CD4-positive, CD25-positive, alpha-beta regulatory T cell (primary cell): ENCODE results near the gene C2orf92. TPM values are rescaled to one million over a fixed set of nuclear protein-coding genes. Genes with fewer than 3 reads are reported as not detected.

ENCODE experiments used
- ATAC-seq, 2 donors: fragments of 150-1000 bp; cut with Tn5 transposase; one replicate each; pipeline ENCODE4 v1.10.0; 2021; ENCODE audit warnings: low read depth in 2 of 2, moderate number of reproducible peaks in 2 of 2, moderate library complexity in 1 of 2
- DNase-seq, 3 donors: peaks; one replicate each; pipeline versions ENCODE4 v3.0.0 to v3.0.0-alpha.2; 2012 to 2022; ENCODE audit warnings: mixed read lengths in 1 of 3
- H3K27ac ChIP-seq: one replicate; pipeline ENCODE4 v1.7.0; 2013; ENCODE audit warnings: mild to moderate bottlenecking, low read length; ENCODE audit not compliant: insufficient read depth, poor library complexity, severe bottlenecking
- H3K27me3 ChIP-seq: one replicate; pipeline ENCODE4 v1.7.0; 2013; ENCODE audit warnings: low read length; ENCODE audit not compliant: control insufficient read depth, insufficient read depth
- H3K36me3 ChIP-seq: one replicate; pipeline ENCODE4 v1.7.0; 2013; ENCODE audit warnings: mild to moderate bottlenecking, low read length, moderate library complexity; ENCODE audit not compliant: control insufficient read depth, insufficient read depth
- H3K4me1 ChIP-seq: 2 replicates; pipeline ENCODE4 v1.7.0; 2013; ENCODE audit warnings: mild to moderate bottlenecking, low read length; ENCODE audit not compliant: insufficient read depth, control insufficient read depth, poor library complexity, severe bottlenecking
- H3K4me3 ChIP-seq: one replicate; pipeline ENCODE4 v1.7.0; 2013; ENCODE audit warnings: low read depth, mild to moderate bottlenecking, low read length, moderate library complexity
- H3K9me3 ChIP-seq, 2 experiments: 1 replicate in 1 of 2; 2 replicates in 1 of 2; pipeline ENCODE4 v1.7.0; 2013; ENCODE audit warnings: low read length in 2 of 2, mild to moderate bottlenecking in 1 of 2, moderate library complexity in 1 of 2; ENCODE audit not compliant: control insufficient read depth in 2 of 2
- H3K27ac Mint-ChIP-seq, 3 donors: one replicate each; pipeline ENCODE4 v1.8.0; 2020 to 2022; ENCODE audit warnings: mild to moderate bottlenecking in 3 of 3, mixed read lengths in 3 of 3, moderate library complexity in 2 of 3
- H3K27me3 Mint-ChIP-seq: one replicate; pipeline ENCODE4 v1.8.0; 2022; ENCODE audit warnings: mild to moderate bottlenecking, mixed read lengths
- H3K36me3 Mint-ChIP-seq: one replicate; pipeline ENCODE4 v1.8.0; 2020; ENCODE audit warnings: mixed read lengths
- H3K4me1 Mint-ChIP-seq, 4 donors: one replicate each; pipeline ENCODE4 v1.8.0; 2020 to 2022; ENCODE audit warnings: mixed read lengths in 4 of 4, mild to moderate bottlenecking in 1 of 4
- H3K4me3 Mint-ChIP-seq, 4 donors: one replicate each; pipeline ENCODE4 v1.8.0; 2020 to 2022; ENCODE audit warnings: mild to moderate bottlenecking in 4 of 4, mixed read lengths in 4 of 4, moderate library complexity in 3 of 4
- H3K9me3 Mint-ChIP-seq, 7 donors: one replicate each; pipeline ENCODE4 v1.8.0; 2020 to 2022; ENCODE audit warnings: mixed read lengths in 7 of 7, mild to moderate bottlenecking in 3 of 7, moderate library complexity in 2 of 7
- polyA plus RNA-seq, 4 donors: library from polyadenylated mRNA; unstranded; fragments of 300-500 nt; fragmentation: Illumina TruSeq; gene quantifications; one replicate each; pipeline ENCODE4 v1.2.3, GENCODE V29; 2021
- total RNA-seq: library from RNA; stranded (reverse); gene quantifications from one replicate; pipeline ENCODE4 v1.2.3, GENCODE V29; 2022

C2orf92 gene
- total and polyA plus RNA-seq, 5 donors from 2014 or later: 0.61 to 20.4 TPM; not detected in 3

DNA sequence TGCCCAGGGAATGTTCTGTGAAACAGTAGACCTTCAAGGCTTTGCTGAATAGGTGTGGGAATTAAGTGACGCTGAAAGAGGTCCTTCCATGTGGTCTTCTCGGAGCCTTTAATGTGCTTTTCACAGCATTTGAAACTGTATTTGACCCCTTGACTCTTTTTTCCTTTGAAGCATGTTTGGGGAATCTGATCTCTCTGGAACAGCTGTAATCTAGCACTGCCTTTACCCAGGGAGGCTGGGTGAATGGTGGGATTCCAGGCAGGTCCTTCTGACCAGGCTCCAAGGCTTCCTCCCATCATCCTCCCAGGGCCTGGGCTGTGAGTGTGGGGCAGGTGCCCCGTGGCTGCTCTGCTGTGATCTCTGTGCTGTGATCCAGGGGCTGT, 48.1 kb downstream of the C2orf92 start:
- no peaks in the 10 kb centered on the region for H3K27me3 ChIP-seq
- H3K36me3 ChIP-seq: peaks cover 9% of the 10 kb centered on the region
- Mint-ChIP-seq H3K27ac (peak overlapping the region; percentile 93 to 100 (median 97)), H3K27me3 (no peaks in the 10 kb centered on the region), H3K4me1 (peaks cover 9 to 93% (median 65%) of the 10 kb centered on the region in 4 donors), H3K4me3 (peak overlapping the region; percentile 92 to 99 (median 96)), H3K36me3 (peaks cover 41% of the 10 kb centered on the region), H3K9me3 (no peaks in the 10 kb centered on the region)
- no peaks in the 10 kb centered on the region for H3K9me3 ChIP-seq
- peak overlapping the region; percentile 77 for H3K4me3 ChIP-seq
- peaks cover 95% of the 10 kb centered on the region for H3K4me1 ChIP-seq
- ATAC-seq (no peak), DNase-seq (no peak)
- peak overlapping the region; percentile 92 for H3K27ac ChIP-seq

DNA sequence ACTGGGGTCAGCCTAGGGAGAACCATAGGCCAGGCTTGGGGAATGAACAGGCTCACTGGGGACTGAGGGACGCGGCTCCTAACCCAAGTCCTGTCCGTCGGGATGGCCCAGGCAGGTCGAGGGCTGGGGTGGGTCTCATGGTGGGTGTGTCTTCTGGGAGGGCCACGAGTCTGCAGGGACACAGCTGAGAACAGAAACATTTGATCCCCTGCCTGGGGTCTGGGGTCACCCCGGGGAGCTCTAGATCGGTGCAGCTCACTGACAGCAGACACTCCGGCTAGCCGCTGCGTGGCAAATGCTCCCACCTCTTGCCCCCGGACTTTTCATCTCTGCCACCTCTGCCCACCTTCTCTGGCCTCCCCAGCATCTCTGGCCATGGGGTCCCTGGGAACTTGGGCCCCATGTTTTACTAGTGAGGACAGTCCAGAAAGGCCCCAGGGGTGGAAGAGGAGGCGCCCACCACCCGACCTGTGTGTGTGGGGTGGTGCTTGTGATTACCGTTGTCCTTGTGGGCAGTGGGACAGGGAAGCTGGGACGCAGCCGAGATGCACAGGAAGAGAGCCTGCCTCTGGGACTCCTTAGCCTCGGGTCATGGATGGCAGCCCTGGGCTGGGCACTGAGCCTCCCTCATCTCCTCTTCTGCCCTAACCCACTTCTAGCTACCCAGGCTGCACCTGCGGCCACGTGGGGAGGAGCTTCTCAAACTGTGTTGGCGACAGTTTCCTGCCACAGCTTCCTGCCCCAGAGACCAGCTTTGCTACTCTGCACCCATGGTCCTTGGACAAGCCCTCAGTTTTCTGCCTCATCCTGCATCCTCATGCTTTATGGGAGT, 48.8 kb downstream of the C2orf92 start:
- no peaks in the 10 kb centered on the region for H3K9me3 Mint-ChIP-seq
- H3K4me3 Mint-ChIP-seq: peak overlapping the region; percentile 92 to 99 (median 96)
- peak overlapping the region; percentile 93 to 100 (median 97) for H3K27ac Mint-ChIP-seq
- Histone ChIP-seq H3K27ac (peak overlapping the region; percentile 92), H3K9me3 (no peaks in the 10 kb centered on the region), H3K4me3 (peak overlapping the region; percentile 77), H3K27me3 (no peaks in the 10 kb centered on the region), H3K36me3 (peaks cover 14% of the 10 kb centered on the region), H3K4me1 (peaks cover 95% of the 10 kb centered on the region)
- DNase-seq: peak; percentile 55 to 89 (median 73)
- peaks cover 46% of the 10 kb centered on the region for H3K36me3 Mint-ChIP-seq
- H3K27me3 Mint-ChIP-seq: no peaks in the 10 kb centered on the region
- H3K4me1 Mint-ChIP-seq: peaks cover 7 to 92% (median 67%) of the 10 kb centered on the region in 4 donors
- ATAC-seq: peak; percentile 93 to 95

DNA sequence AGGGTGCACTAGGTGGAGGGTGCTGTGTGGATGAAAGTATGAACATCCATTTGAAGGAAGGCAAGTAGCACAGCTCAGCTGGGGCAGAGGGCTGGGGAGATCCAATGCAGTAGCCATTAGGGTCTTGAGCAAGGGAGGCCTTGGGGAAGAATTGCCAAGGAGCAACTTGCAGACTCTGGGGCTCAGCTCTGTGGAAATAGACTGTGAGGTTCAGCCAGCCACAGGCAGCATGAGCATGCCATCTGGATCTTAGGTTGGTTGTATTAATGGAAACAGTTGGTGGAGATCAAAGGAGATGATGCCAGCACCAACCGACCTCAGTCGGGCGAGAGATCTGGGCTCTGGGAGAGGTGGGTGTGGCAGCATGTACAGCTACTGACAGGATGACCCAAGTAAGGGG, 49.4 kb downstream of the C2orf92 start:
- Mint-ChIP-seq H3K27ac (peak overlapping the region; percentile 93 to 100 (median 97)), H3K36me3 (peaks cover 40% of the 10 kb centered on the region), H3K4me1 (peaks cover 5 to 92% (median 66%) of the 10 kb centered on the region in 4 donors), H3K9me3 (no peaks in the 10 kb centered on the region), H3K27me3 (no peaks in the 10 kb centered on the region), H3K4me3 (peak overlapping the region; percentile 92 to 99 (median 96))
- H3K27me3 ChIP-seq: no peaks in the 10 kb centered on the region
- ATAC-seq (peak; percentile 18 to 21), DNase-seq (no peak)
- peak overlapping the region; percentile 92 for H3K27ac ChIP-seq
- no peaks in the 10 kb centered on the region for H3K9me3 ChIP-seq
- H3K36me3 ChIP-seq: peaks cover 21% of the 10 kb centered on the region
- H3K4me3 ChIP-seq: peak overlapping the region; percentile 77
- peaks cover 89% of the 10 kb centered on the region for H3K4me1 ChIP-seq

DNA sequence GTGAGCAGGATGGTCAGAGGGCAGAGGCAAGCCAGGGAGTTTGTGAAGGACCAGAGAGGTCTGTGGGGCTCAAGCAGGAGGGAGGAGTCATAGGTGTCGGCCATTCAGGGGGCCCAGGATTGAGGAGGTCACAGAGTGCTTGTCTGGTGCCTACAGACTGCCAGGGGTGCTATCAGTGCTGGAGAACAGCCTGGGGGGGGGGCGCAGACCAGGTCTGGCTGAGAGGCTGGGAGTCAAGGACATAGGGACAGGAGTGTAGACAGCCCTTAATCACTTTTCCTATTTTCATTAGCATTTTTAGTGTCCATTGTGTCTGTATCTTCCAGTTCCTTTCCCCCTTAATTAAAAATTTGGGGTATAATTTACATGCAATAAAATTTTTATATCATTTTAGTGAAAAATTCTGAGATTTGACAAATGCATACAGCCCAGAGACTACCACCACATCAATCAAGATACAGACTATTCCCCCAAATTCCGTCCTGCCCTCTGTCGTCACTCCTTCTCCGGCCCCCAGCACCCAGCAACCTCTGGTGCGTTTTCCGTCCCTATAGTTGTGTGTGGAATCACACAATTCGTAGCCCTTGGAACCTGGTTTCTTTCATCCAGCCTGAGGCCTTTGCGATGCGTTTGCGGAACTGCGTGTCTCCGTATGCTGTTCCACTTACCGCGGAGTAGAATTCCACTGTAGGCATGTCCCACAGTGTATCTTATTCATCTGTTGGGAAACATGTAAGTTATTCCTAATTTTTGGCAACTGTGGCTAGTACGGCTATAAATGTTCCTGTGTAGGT, 50.0 kb downstream of the C2orf92 start:
- Mint-ChIP-seq H3K27ac (peak overlapping the region; percentile 93 to 100 (median 97)), H3K4me1 (peaks cover 5 to 90% (median 66%) of the 10 kb centered on the region in 4 donors), H3K27me3 (no peaks in the 10 kb centered on the region), H3K36me3 (peaks cover 36% of the 10 kb centered on the region), H3K9me3 (no peaks in the 10 kb centered on the region), H3K4me3 (peak overlapping the region; percentile 92 to 99 (median 96))
- DNase-seq: no peak
- peak overlapping the region; percentile 77 for H3K4me3 ChIP-seq
- no peaks in the 10 kb centered on the region for H3K27me3 ChIP-seq
- no peak for ATAC-seq
- H3K9me3 ChIP-seq: no peaks in the 10 kb centered on the region
- peaks cover 83% of the 10 kb centered on the region for H3K4me1 ChIP-seq
- peaks cover 26% of the 10 kb centered on the region for H3K36me3 ChIP-seq
- H3K27ac ChIP-seq: peak overlapping the region; percentile 92

DNA sequence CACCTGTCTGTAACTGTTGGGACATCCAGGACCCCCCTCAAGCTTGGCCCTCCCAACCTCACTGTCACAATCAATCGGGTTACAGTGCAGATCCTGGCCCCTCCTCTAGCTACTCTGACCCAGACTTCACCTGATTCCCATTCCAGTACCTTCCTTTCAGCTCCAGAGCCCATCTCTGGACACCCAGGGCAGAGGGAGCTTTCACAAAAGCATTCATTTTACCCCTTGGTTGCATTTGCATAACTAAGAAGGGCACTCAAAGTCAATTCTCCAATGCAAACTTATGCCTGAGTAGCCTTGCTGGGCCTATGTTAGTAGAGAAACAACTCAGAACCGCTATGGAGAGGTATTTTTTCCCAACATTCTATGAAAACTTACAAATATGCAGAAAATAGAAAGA, 51.2 kb downstream of the C2orf92 start:
- ATAC-seq: no peak
- Mint-ChIP-seq H3K27ac (peak overlapping the region; percentile 93 to 100 (median 95)), H3K4me3 (peak overlapping the region in 2 of 4 donors; percentile 66 to 79), H3K4me1 (peaks cover 5 to 90% (median 62%) of the 10 kb centered on the region in 4 donors), H3K36me3 (peaks cover 39% of the 10 kb centered on the region), H3K27me3 (no peaks in the 10 kb centered on the region), H3K9me3 (no peaks in the 10 kb centered on the region)
- H3K4me3 ChIP-seq: no peak overlapping the region
- peaks cover 38% of the 10 kb centered on the region for H3K36me3 ChIP-seq
- peaks cover 71% of the 10 kb centered on the region for H3K4me1 ChIP-seq
- peak overlapping the region; percentile 44 for H3K27ac ChIP-seq
- no peaks in the 10 kb centered on the region for H3K9me3 ChIP-seq
- no peaks in the 10 kb centered on the region for H3K27me3 ChIP-seq
- DNase-seq: no peak

DNA sequence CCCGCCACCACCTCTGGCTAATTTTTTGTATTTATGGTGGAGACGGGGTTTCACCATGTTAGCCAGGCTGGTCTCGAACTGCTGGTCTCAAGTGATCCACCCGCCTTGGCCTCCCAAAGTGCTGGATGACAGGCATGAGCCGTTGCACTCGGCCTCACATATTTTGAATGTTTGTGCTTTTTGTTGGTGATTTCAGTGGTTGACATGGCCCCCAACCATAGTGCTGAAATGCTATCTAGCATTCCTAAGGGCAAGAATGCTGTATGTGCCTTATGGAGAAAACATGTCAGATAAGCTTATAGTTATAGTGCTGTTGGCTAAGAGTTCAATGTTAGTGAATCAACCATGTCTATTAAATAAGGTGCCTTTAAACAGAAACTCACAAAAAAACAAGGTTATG, 52.7 kb downstream of the C2orf92 start:
- H3K4me1 Mint-ChIP-seq: peaks cover 4 to 90% (median 62%) of the 10 kb centered on the region in 4 donors
- H3K27me3 Mint-ChIP-seq: no peaks in the 10 kb centered on the region
- H3K27ac Mint-ChIP-seq: peak overlapping the region; percentile 3 to 89 (median 8)
- no peaks in the 10 kb centered on the region for H3K9me3 ChIP-seq
- H3K36me3 ChIP-seq: peaks cover 53% of the 10 kb centered on the region
- H3K9me3 Mint-ChIP-seq: no peaks in the 10 kb centered on the region
- DNase-seq (no peak), ATAC-seq (no peak)
- no peak overlapping the region for H3K27ac ChIP-seq
- peaks cover 38% of the 10 kb centered on the region for H3K36me3 Mint-ChIP-seq
- no peak overlapping the region for H3K4me3 ChIP-seq
- H3K4me1 ChIP-seq: peaks cover 57% of the 10 kb centered on the region
- H3K4me3 Mint-ChIP-seq: peak overlapping the region; percentile 11 to 82 (median 38)
- no peaks in the 10 kb centered on the region for H3K27me3 ChIP-seq

DNA sequence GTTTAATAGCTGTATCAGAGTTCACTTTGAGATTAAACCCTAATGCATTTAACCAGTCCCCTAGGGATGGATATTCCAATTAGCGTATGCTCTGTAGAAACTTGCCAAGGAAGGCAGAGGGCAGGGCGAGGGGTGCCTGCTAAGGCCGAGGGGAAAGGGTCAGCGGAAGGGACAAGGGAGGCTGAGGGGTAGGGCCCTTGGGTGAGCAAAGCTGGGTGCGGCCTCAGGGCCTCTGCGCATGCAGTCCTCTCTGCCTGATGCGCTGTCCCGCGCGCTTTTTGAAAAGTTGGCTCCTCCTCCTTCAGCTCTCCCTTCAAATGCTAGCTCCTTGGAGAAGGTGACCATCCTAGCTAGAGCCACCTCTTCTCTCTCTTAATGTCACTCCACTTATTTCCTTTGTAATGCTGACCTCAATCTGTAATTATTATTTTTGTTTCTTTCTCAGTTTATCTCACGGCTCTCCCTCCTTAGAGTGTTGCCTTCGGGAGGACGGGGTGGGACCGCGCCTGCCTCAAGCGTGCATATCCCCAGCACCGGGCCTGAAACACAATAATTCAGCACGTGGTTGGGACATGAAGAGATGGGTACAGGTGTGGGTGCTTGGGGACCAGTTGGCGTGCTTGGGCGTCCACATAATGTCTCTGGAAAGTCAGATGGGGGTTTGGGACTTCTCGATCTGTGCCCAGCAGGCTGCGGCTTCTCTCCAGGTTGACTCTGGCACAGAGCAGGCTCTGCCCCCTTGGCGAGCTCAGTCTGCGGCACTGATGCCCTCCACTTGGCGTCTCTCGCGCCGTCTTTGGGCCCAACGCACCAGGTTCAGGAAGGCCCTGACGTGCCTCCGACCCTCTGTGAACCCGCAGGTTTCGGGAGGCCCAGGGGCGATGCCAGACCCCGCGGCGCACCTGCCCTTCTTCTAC, 53.9 kb downstream of the C2orf92 start:
- ATAC-seq (no peak), DNase-seq (no peak)
- Histone ChIP-seq H3K4me1 (peaks cover 56% of the 10 kb centered on the region), H3K4me3 (no peak overlapping the region), H3K9me3 (no peaks in the 10 kb centered on the region), H3K36me3 (peaks cover 65% of the 10 kb centered on the region), H3K27me3 (no peaks in the 10 kb centered on the region), H3K27ac (peak overlapping the region; percentile 7)
- Mint-ChIP-seq H3K4me3 (peak overlapping the region in 2 of 4 donors; percentile 0 to 34), H3K27ac (peak overlapping the region; percentile 8 to 89 (median 60)), H3K4me1 (peaks cover 4 to 90% (median 65%) of the 10 kb centered on the region in 4 donors), H3K9me3 (peaks cover 0 to 2% (median 0%) of the 10 kb centered on the region in 7 donors), H3K36me3 (peaks cover 50% of the 10 kb centered on the region), H3K27me3 (no peaks in the 10 kb centered on the region)
